Keratinocyte (primary cell): ENCODE data around the gene P3R3URF.

Experiments used
- CTCF ChIP-seq, 3 experiments: IDR thresholded peaks in 1 of 3; conservative IDR thresholded peaks in 1 of 3; optimal IDR thresholded peaks in 1 of 3; 2 replicates in 2 of 3; 3 replicates in 1 of 3; pipeline versions ENCODE3 to v1.5.1; 2011; ENCODE audit warnings: low read length in 3 of 3, mild to moderate bottlenecking in 3 of 3, moderate library complexity in 2 of 3, control low read depth in 1 of 3, inconsistent platforms in 1 of 3; ENCODE audit not compliant: insufficient read depth in 2 of 3; ENCODE audit errors: extremely low read depth in 1 of 3
- EZH2 ChIP-seq: IDR thresholded peaks from one replicate; pipeline ENCODE4 v1.6.1; 2012; ENCODE audit warnings: inconsistent platforms, mild to moderate bottlenecking, low read length, moderate library complexity

DNA sequence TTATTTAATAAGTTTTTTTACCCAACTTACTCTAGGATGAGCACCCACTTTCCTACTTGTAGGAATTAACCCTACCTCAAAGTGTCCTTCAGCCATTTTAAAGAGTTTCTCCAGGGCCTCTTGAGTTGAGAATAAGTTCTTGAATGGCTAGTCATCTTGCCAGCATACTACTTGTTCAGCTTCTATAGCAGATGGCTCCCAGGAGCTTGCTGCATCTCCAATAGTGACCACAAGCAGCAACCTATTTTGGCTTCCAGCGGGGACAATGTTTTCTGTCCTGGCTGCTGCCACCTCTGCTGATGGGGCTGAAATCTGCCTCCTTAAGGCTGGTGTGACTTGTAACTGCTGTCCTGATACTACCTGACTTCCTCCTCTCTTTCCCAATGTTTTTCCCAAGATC is 23.1 kb downstream of the P3R3URF start:
- TF ChIP-seq CTCF (optimal IDR thresholded peaks at IDR 0.05 in 1 of 3, IDR thresholded peaks at IDR 0.05 in 1 of 3, conservative IDR thresholded peaks at IDR 0.05 in 1 of 3; ENCODE audit: extremely low read depth in 1 of 3, insufficient read depth in 2 of 3, low read length in 3 of 3) (no peak), EZH2 (no peak)
